ENCODE measurements around the gene ARID1B.

GRCh38 chr6:157025437-157025836 lies 248.3 kb downstream of the ARID1B start:
- TF ChIP-seq CTCF (IDR thresholded peaks at IDR 0.05) (no peak), POLR2A (IDR thresholded peaks at IDR 0.05) (no peak)
